Epidermal melanocyte (primary cell): Measurements from ENCODE around the gene DLG5.

Experiments used
- DNase-seq: peaks from one replicate; pipeline ENCODE4 v3.0.0; 2011; ENCODE audit warnings: low spot score; ENCODE audit not compliant: insufficient read length

DLG5 gene

GRCh38 chr10:77821036-77821435 is 105.5 kb downstream of the DLG5 start:
- DNase-seq, result no peak

GRCh38 chr10:77820349-77820748 is 106.2 kb downstream of the DLG5 start:
- no peak for DNase-seq

- no peak for DNase-seq
Measured at GRCh38 chr10:77819210-77820112, 107.1 kb downstream of the DLG5 start.

- no peak for DNase-seq
Measured at GRCh38 chr10:77818378-77818777, 108.2 kb downstream of the DLG5 start.

GRCh38 chr10:77817541-77817940 is 109.0 kb downstream of the DLG5 start:
- no peak for DNase-seq

GRCh38 chr10:77816311-77816710 is 110.2 kb downstream of the DLG5 start:
- DNase-seq, result no peak

GRCh38 chr10:77812741-77813140 is 113.8 kb downstream of the DLG5 start:
- no peak for DNase-seq

- no peak for DNase-seq
Measured at GRCh38 chr10:77811831-77812430, 114.6 kb downstream of the DLG5 start.

GRCh38 chr10:77810446-77811335 is 115.9 kb downstream of the DLG5 start:
- no peak for DNase-seq

GRCh38 chr10:77809336-77809735 is 117.2 kb downstream of the DLG5 start:
- DNase-seq, result no peak

- DNase-seq, result no peak
Measured at GRCh38 chr10:77807706-77808105, 118.8 kb downstream of the DLG5 start.

- DNase-seq, result no peak
Measured at GRCh38 chr10:77806511-77807157, 119.9 kb downstream of the DLG5 start.

- DNase-seq, result no peak
Measured at GRCh38 chr10:77805676-77806075, 120.9 kb downstream of the DLG5 start.

- DNase-seq, result no peak
Measured at GRCh38 chr10:77804371-77804770, 122.2 kb downstream of the DLG5 start.

GRCh38 chr10:77801474-77802161 is 124.9 kb downstream of the DLG5 start:
- DNase-seq, result no peak

- DNase-seq, result no peak
Measured at GRCh38 chr10:77800738-77801266, 125.8 kb downstream of the DLG5 start.

- no peak for DNase-seq
Measured at GRCh38 chr10:77800320-77800719, 126.2 kb downstream of the DLG5 start.

- no peak for DNase-seq
Measured at GRCh38 chr10:77799352-77799751, 127.2 kb downstream of the DLG5 start.

GRCh38 chr10:77798940-77799339 is 127.6 kb downstream of the DLG5 start:
- no peak for DNase-seq

- no peak for DNase-seq
Measured at GRCh38 chr10:77796311-77796915, 130.1 kb downstream of the DLG5 start.
